PC-9 (cell line): ENCODE results near the gene TMEM147. TPM values are rescaled to one million over a fixed set of nuclear protein-coding genes. Genes with fewer than 3 reads are reported as not detected.

Experiments used
- total RNA-seq: library from RNA; stranded (reverse); gene quantifications from 2 replicates; pipeline ENCODE4 v1.2.3, GENCODE V29; 2021

The TMEM147 gene
- total RNA-seq, 1 experiment from 2014 or later, result 82.6 TPM

Other genes with a start within 250 kb of the TMEM147 start
- 28.1 and 29.8 TPM in 2 replicates for gene CD22, start 216.4 kb upstream of the TMEM147 start, total RNA-seq
- gene FFAR1, start 197.7 kb upstream of the TMEM147 start, total RNA-seq, result 0.23 and 0.44 TPM in 2 replicates
- gene FFAR3, start 187.2 kb upstream of the TMEM147 start, total RNA-seq, result not detected in 2 replicates
- not detected in 2 replicates for gene GPR42, start 174.6 kb upstream of the TMEM147 start, total RNA-seq
- not detected in 2 replicates for gene FFAR2, start 97.4 kb upstream of the TMEM147 start, total RNA-seq
- gene KRTDAP, start 55.2 kb upstream of the TMEM147 start, total RNA-seq, result not detected in 2 replicates
- gene DMKN, start 32.0 kb upstream of the TMEM147 start, total RNA-seq, result 135 and 144 TPM in 2 replicates
- 0.76 and 0.88 TPM in 2 replicates for gene SBSN, start 17.3 kb upstream of the TMEM147 start, total RNA-seq
- gene GAPDHS, start 12.2 kb upstream of the TMEM147 start, total RNA-seq, result not detected in 2 replicates
- not detected in 2 replicates for gene ATP4A, start 18.0 kb downstream of the TMEM147 start, total RNA-seq
- gene PMIS2, start 40.5 kb downstream of the TMEM147 start, total RNA-seq, result not detected in 2 replicates
- 21.7 and 23.5 TPM in 2 replicates for gene HAUS5, start 67.1 kb downstream of the TMEM147 start, total RNA-seq
- 110 and 153 TPM in 2 replicates for gene RBM42, start 83.4 kb downstream of the TMEM147 start, total RNA-seq
- gene ETV2, start 96.1 kb downstream of the TMEM147 start, total RNA-seq, result 1.8 and 2.1 TPM in 2 replicates
- 441 and 489 TPM in 2 replicates for gene COX6B1, start 102.7 kb downstream of the TMEM147 start, total RNA-seq
- 0.65 and 1.6 TPM in 2 replicates for gene UPK1A, start 120.9 kb downstream of the TMEM147 start, total RNA-seq
- gene ZBTB32, start 158.9 kb downstream of the TMEM147 start, total RNA-seq, result not detected in 2 replicates
- gene KMT2B, start 172.4 kb downstream of the TMEM147 start, total RNA-seq, result 32.2 and 44.2 TPM in 2 replicates
- gene IGFLR1, start 196.8 kb downstream of the TMEM147 start, total RNA-seq, result 8.6 and 9.7 TPM in 2 replicates
- 13.9 and 14.3 TPM in 2 replicates for gene U2AF1L4, start 199.8 kb downstream of the TMEM147 start, total RNA-seq
- 106 and 130 TPM in 2 replicates for gene PSENEN, start 200.0 kb downstream of the TMEM147 start, total RNA-seq
- gene LIN37, start 202.9 kb downstream of the TMEM147 start, total RNA-seq, result 9.4 and 17.0 TPM in 2 replicates
- gene HSPB6, start 211.4 kb downstream of the TMEM147 start, total RNA-seq, result 2.5 and 2.7 TPM in 2 replicates
- gene PROSER3, start 212.6 kb downstream of the TMEM147 start, total RNA-seq, result 38.0 and 52.2 TPM in 2 replicates
- 17.4 and 21.3 TPM in 2 replicates for gene ARHGAP33, start 229.9 kb downstream of the TMEM147 start, total RNA-seq